Left ventricle myocardium inferior (tissue), 1 donor: ENCODE measurements around the gene NAAA. TPM values are rescaled to one million over a fixed set of nuclear protein-coding genes. Genes with fewer than 3 reads are reported as not detected.

Experiments
- DNase-seq: peaks from one replicate; pipeline ENCODE4 v3.0.0-alpha.2; 2020
- H3K27ac ChIP-seq: fragments of 200-600 bp; replicated peaks from 2 replicates; pipeline ENCODE4 v1.8.0; 2021
- H3K27me3 ChIP-seq: fragments of 200-600 bp; 2 replicates; pipeline ENCODE4 v1.8.0; 2021; ENCODE audit warnings: low read depth
- H3K36me3 ChIP-seq: fragments of 200-600 bp; 2 replicates; pipeline ENCODE4 v1.8.0; 2021
- H3K4me1 ChIP-seq: fragments of 200-600 bp; 2 replicates; pipeline ENCODE4 v1.8.0; 2021
- H3K4me3 ChIP-seq: fragments of 200-600 bp; 2 replicates; pipeline ENCODE4 v1.8.0; 2021; ENCODE audit warnings: mild to moderate bottlenecking, moderate library complexity
- H3K9me3 ChIP-seq: fragments of 200-600 bp; replicated peaks from 2 replicates; pipeline ENCODE4 v1.8.0; 2021
- CTCF ChIP-seq: fragments of 200-600 bp; IDR thresholded peaks from 2 replicates; pipeline ENCODE4 v1.8.0; 2021; ENCODE audit warnings: antibody characterized with exemption, mild to moderate bottlenecking, borderline replicate concordance
- intact Hi-C: fragments of 100-400 bp; cut with micrococcal nuclease; formaldehyde crosslinking; loops from one replicate; pipeline ENCODE4 v1.11.0; 2022
- total RNA-seq: library from RNA; stranded (reverse); fragmentation: NEBNext Ultra II Directional; extraction: Animal tissue kit (Norgen Biotek cat#: 25700); gene quantifications from one replicate; pipeline ENCODE4 v1.2.1, GENCODE V29; 2021
- donor health status: DM: no; HTN: yes; CAD: no; lungs with severe emphysema.

The NAAA gene
- total RNA-seq, 1 donor from 2014 or later, result 12.9 TPM

GRCh38 chr4:75878246-75878756 is 62.5 kb downstream of the NAAA start:
- Histone ChIP-seq H3K27ac (no peak overlapping the region), H3K9me3 (no peaks in the 10 kb centered on the region), H3K36me3 (no peaks in the 10 kb centered on the region), H3K4me3 (no peak overlapping the region), H3K27me3 (peaks cover 69% of the 10 kb centered on the region), H3K4me1 (no peaks in the 10 kb centered on the region)
- no peak for DNase-seq
- intact Hi-C loops, result no loop called here
- TF ChIP-seq CTCF, result no peak

GRCh38 chr4:75876218-75876617 is 64.6 kb downstream of the NAAA start:
- intact Hi-C loops, result no loop called here
- no peak overlapping the region for H3K4me3 ChIP-seq
- no peak for TF ChIP-seq CTCF
- no peaks in the 10 kb centered on the region for H3K4me1 ChIP-seq
- H3K36me3 ChIP-seq, result no peaks in the 10 kb centered on the region
- H3K9me3 ChIP-seq, result no peaks in the 10 kb centered on the region
- peaks cover 55% of the 10 kb centered on the region for H3K27me3 ChIP-seq
- no peak for DNase-seq
- no peak overlapping the region for H3K27ac ChIP-seq

- Histone ChIP-seq H3K36me3 (no peaks in the 10 kb centered on the region), H3K27ac (no peak overlapping the region), H3K27me3 (peaks cover 17% of the 10 kb centered on the region), H3K4me3 (no peak overlapping the region), H3K9me3 (no peaks in the 10 kb centered on the region), H3K4me1 (no peaks in the 10 kb centered on the region)
- DNase-seq, result no peak
- TF ChIP-seq CTCF, result no peak
- intact Hi-C loops, result no loop called here
Measured at GRCh38 chr4:75869100-75869499, 71.7 kb downstream of the NAAA start.

GRCh38 chr4:75867130-75867529 is 73.7 kb downstream of the NAAA start:
- H3K36me3 ChIP-seq, result no peaks in the 10 kb centered on the region
- no peak overlapping the region for H3K4me3 ChIP-seq
- no peak for TF ChIP-seq CTCF
- peaks cover 35% of the 10 kb centered on the region for H3K27me3 ChIP-seq
- intact Hi-C loops, result no loop called here
- no peaks in the 10 kb centered on the region for H3K4me1 ChIP-seq
- no peaks in the 10 kb centered on the region for H3K9me3 ChIP-seq
- no peak for DNase-seq
- H3K27ac ChIP-seq, result no peak overlapping the region

Other genes starting within 250 kb of the NAAA start
- gene USO1, start 216.4 kb downstream of the NAAA start, total RNA-seq, result 84.3 TPM
- gene PPEF2, start 38.6 kb downstream of the NAAA start, total RNA-seq, result not detected
- 18.0 TPM for gene SDAD1, start 49.9 kb upstream of the NAAA start, total RNA-seq
- 0.22 TPM for gene CXCL9, start 66.5 kb upstream of the NAAA start, total RNA-seq
- not detected for gene CXCL10, start 82.5 kb upstream of the NAAA start, total RNA-seq
- gene CXCL11, start 95.1 kb upstream of the NAAA start, total RNA-seq, result not detected
- 105 TPM for gene ART3, start 133.7 kb upstream of the NAAA start, total RNA-seq
- gene NUP54, start 207.4 kb upstream of the NAAA start, total RNA-seq, result 18.0 TPM